BE2C (cell line): ENCODE measurements around the gene CDK10.

ENCODE experiments used
- DNase-seq: peaks from one replicate; pipeline ENCODE4 v3.0.0-alpha.2; 2020
- H3K27me3 ChIP-seq: fragments of 250-450 bp; sonication (Bioruptor Pico); 2 replicates; pipeline ENCODE4 v1.5.1; 2020; ENCODE audit warnings: mild to moderate bottlenecking
- H3K36me3 ChIP-seq: fragments of 250-450 bp; sonication (Bioruptor Pico); 2 replicates; pipeline ENCODE4 v1.5.1; 2020; ENCODE audit warnings: mild to moderate bottlenecking
- H3K4me1 ChIP-seq: fragments of 250-450 bp; sonication (Bioruptor Pico); 2 replicates; pipeline ENCODE4 v1.5.1; 2020
- H3K4me3 ChIP-seq: 2 replicates; pipeline ENCODE4 v1.5.1; 2011; ENCODE audit warnings: low read depth, low read length
- H3K9me3 ChIP-seq: fragments of 250-450 bp; sonication (Bioruptor Pico); 2 replicates; pipeline ENCODE4 v1.5.1; 2020
- CTCF ChIP-seq: IDR thresholded peaks from 2 replicates; pipeline ENCODE4 v1.5.1; 2012; ENCODE audit warnings: mild to moderate bottlenecking, low read depth, low read length

Gene CDK10

GRCh38 chr16:89708481-89708931, 22.0 kb downstream of the CDK10 start:
- no peak for TF ChIP-seq CTCF
- no peaks in the 10 kb centered on the region for H3K27me3 ChIP-seq
- no peak overlapping the region for H3K4me3 ChIP-seq
- DNase-seq = no peak
- H3K36me3 ChIP-seq = no peaks in the 10 kb centered on the region
- no peaks in the 10 kb centered on the region for H3K9me3 ChIP-seq
- peaks cover 3% of the 10 kb centered on the region; the same call in 1 of the 2 replicates for H3K4me1 ChIP-seq

GRCh38 chr16:89709166-89709565, 22.7 kb downstream of the CDK10 start:
- Histone ChIP-seq H3K27me3 (no peaks in the 10 kb centered on the region), H3K4me3 (no peak overlapping the region), H3K36me3 (no peaks in the 10 kb centered on the region), H3K4me1 (peaks cover 3% of the 10 kb centered on the region; the same call in 1 of the 2 replicates), H3K9me3 (no peaks in the 10 kb centered on the region)
- DNase-seq = no peak
- TF ChIP-seq CTCF = no peak

GRCh38 chr16:89709716-89710432, 23.4 kb downstream of the CDK10 start:
- TF ChIP-seq CTCF = no peak
- no peaks in the 10 kb centered on the region for H3K27me3 ChIP-seq
- H3K4me1 ChIP-seq = peaks cover 3% of the 10 kb centered on the region; the same call in 1 of the 2 replicates
- no peak for DNase-seq
- H3K36me3 ChIP-seq = no peaks in the 10 kb centered on the region
- H3K4me3 ChIP-seq = no peak overlapping the region
- no peaks in the 10 kb centered on the region for H3K9me3 ChIP-seq

- no peak for TF ChIP-seq CTCF
- Histone ChIP-seq H3K4me1 (peaks cover 3% of the 10 kb centered on the region; the same call in 1 of the 2 replicates), H3K9me3 (no peaks in the 10 kb centered on the region), H3K36me3 (no peaks in the 10 kb centered on the region), H3K4me3 (no peak overlapping the region), H3K27me3 (no peaks in the 10 kb centered on the region)
- no peak for DNase-seq
Observed at GRCh38 chr16:89710709-89711564, 24.4 kb downstream of the CDK10 start.

- H3K4me1 ChIP-seq = peaks cover 3% of the 10 kb centered on the region; the same call in 1 of the 2 replicates
- no peaks in the 10 kb centered on the region for H3K9me3 ChIP-seq
- no peak for TF ChIP-seq CTCF
- no peaks in the 10 kb centered on the region; the same call in 1 of the 2 replicates for H3K36me3 ChIP-seq
- H3K4me3 ChIP-seq = peak overlapping the region; percentile 69
- no peaks in the 10 kb centered on the region for H3K27me3 ChIP-seq
- DNase-seq = peak; percentile 88
Observed at GRCh38 chr16:89711601-89712273, 25.2 kb downstream of the CDK10 start.
